ENCODE data around the gene CPT1B.

GRCh38 chr22:50612168-50612527 lies 33.9 kb upstream of the CPT1B start:
- TF ChIP-seq CTCF (conservative IDR thresholded peaks at IDR 0.05 in 1 of 2, IDR thresholded peaks at IDR 0.05 in 1 of 2; ENCODE audit: low read depth in 1 of 2, low read length in 2 of 2): no peak
- TF ChIP-seq EZH2 (IDR thresholded peaks at IDR 0.05; ENCODE audit: low read length, missing control alignments): no peak
